Spinal cord (tissue), 10 donors: ENCODE results near the gene SLFN11. TPM values are rescaled to one million over a fixed set of nuclear protein-coding genes. Genes with fewer than 3 reads are reported as not detected.

Experiments used
- DNase-seq, 6 donors: peaks; one replicate each; pipeline versions ENCODE4 v3.0.0 to v3.0.0-alpha.2; 2013 to 2015; ENCODE audit warnings: low spot score in 6 of 6, low read depth in 4 of 6
- H3K27ac ChIP-seq: one replicate; pipeline ENCODE4 v1.5.1; 2013; ENCODE audit warnings: low read depth, low read length, control low read depth
- H3K27me3 ChIP-seq: one replicate; pipeline ENCODE4 v1.6.1; 2013; ENCODE audit warnings: low read length; ENCODE audit not compliant: control insufficient read depth, insufficient read depth
- H3K36me3 ChIP-seq: one replicate; pipeline ENCODE4 v1.6.1; 2013; ENCODE audit warnings: low read length; ENCODE audit not compliant: control insufficient read depth, insufficient read depth
- H3K4me1 ChIP-seq: one replicate; pipeline ENCODE4 v1.6.1; 2013; ENCODE audit warnings: low read length; ENCODE audit not compliant: control insufficient read depth, insufficient read depth
- H3K4me3 ChIP-seq: one replicate; pipeline ENCODE4 v1.5.1; 2013; ENCODE audit warnings: low read depth, low read length, control low read depth
- H3K9me3 ChIP-seq: one replicate; pipeline ENCODE4 v1.6.1; 2013; ENCODE audit warnings: low read length; ENCODE audit not compliant: control insufficient read depth, insufficient read depth
- WGBS: methylation state at CpG from one replicate; pipeline ENCODE4 v1.1.5; 2013; ENCODE audit warnings: missing lambda C conversion rate; ENCODE audit not compliant: insufficient coverage; 5-methylcytosine and 5-hydroxymethylcytosine counted together
- polyA plus RNA-seq, 2 donors: library from polyadenylated mRNA; unstranded; fragments of 120-200 nt; gene quantifications; one replicate each; pipeline ENCODE4 v1.2.1, GENCODE V29; 2013; ENCODE audit not compliant: insufficient read length in 2 of 2
- total RNA-seq, 2 donors: library from RNA; depleted of rRNA in 1 of 2; stranded (reverse); fragments of 120-200 nt in 1 of 2; fragments of >200 nt in 1 of 2; gene quantifications; one replicate each; pipeline versions ENCODE4 v1.2.3 to v1.2.4, GENCODE V29; 2013 to 2014
- donor health status: healthy.

Gene SLFN11
- total and polyA plus RNA-seq, 4 donors, result 6.1 to 32.2 (median 17.8) TPM

DNA sequence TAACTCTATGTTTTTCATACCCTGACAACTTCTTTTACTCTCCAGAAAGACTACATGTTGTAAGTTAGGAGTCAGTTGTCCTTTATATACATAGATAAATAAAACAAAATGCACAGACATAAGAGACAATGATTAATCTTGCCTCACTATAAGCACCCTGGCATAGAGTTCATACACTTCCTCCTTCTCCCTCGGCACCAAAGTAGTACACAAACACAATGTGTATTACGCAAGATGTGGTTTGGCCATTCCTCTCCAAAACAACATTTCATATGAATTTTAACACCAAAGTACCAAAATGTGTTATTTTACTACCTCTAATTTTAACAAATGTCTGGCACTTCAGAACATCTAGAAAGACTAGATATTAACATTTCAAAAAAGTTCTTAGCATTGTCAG, 17.2 kb upstream of the SLFN11 start:
- H3K4me3 ChIP-seq, result no peak overlapping the region
- H3K4me1 ChIP-seq, result no peaks in the 10 kb centered on the region
- H3K27ac ChIP-seq, result no peak overlapping the region
- no peak for DNase-seq
- H3K27me3 ChIP-seq, result no peaks in the 10 kb centered on the region
- 100% methylated on average over 1 of the region's 2 CpGs for WGBS
- no peaks in the 10 kb centered on the region for H3K36me3 ChIP-seq
- H3K9me3 ChIP-seq, result no peaks in the 10 kb centered on the region

DNA sequence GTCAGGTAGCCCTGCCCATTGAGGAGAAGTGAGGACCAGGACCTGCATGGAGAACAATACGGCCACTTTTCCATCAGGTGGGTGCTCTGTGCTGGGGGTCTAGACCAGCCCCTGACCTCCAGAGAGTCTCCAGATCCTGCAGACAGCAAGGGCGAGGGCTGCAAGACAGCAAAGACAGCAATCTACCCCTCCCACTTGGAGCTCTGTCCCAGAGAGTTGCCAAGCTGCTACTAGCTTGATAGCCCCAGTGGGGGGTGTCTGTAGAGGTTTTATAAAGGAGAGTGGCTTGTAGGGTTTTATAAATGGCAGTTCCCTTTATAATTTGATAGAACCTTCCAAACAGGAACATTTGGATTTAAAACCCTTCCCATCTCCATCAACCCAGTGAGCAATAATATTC, 16.7 kb upstream of the SLFN11 start:
- WGBS, result 80% methylated on average over 1 of the region's 2 CpGs
- Histone ChIP-seq H3K36me3 (no peaks in the 10 kb centered on the region), H3K27me3 (no peaks in the 10 kb centered on the region), H3K9me3 (no peaks in the 10 kb centered on the region), H3K4me3 (no peak overlapping the region), H3K4me1 (no peaks in the 10 kb centered on the region), H3K27ac (no peak overlapping the region)
- no peak for DNase-seq

DNA sequence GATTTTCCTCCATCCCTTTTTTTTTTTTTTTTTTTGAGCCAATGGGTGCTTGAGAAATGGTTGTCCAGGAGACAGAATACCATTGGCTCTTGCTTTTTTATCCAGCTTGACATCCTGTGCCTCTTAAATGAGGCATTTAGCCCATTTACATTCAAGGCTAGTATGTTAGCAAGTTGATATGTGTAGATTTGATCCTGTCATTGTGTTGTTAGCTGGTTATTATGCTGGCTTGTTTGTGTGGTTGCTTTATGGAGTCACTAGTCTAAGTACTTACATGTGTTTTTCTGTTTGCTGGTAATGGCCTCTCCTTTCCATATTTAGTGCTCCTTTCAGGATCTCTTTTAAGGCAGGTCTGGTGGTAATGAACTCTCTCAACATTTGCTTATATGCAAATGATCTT, 14.1 kb upstream of the SLFN11 start:
- Histone ChIP-seq H3K27me3 (no peaks in the 10 kb centered on the region), H3K9me3 (no peaks in the 10 kb centered on the region), H3K27ac (no peak overlapping the region), H3K36me3 (no peaks in the 10 kb centered on the region), H3K4me3 (no peak overlapping the region), H3K4me1 (no peaks in the 10 kb centered on the region)
- no peak for DNase-seq

DNA sequence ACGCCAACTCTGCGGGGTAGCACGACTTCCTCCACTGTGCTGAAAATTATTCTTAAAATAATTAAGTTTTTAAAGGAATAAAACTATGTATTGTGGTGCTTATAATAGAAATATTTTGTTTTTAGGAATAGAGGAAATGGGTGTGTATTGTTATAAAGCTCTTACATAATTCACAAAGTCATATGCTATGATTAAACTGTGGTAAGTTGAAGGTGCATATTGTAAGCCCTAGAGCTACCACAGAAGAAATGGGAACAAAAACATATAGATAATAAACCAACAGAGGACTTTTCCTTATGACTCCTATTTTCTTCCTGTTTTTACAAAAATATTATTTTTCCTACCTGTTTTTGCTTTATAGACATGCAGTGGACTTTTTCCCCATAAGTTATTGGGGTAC, 4.3 kb upstream of the SLFN11 start:
- no peak for DNase-seq
- no peak overlapping the region for H3K27ac ChIP-seq
- H3K27me3 ChIP-seq, result peaks cover 42% of the 10 kb centered on the region
- H3K36me3 ChIP-seq, result no peaks in the 10 kb centered on the region
- no CpG with 5 or more reads among the region's 3 CpGs for WGBS
- peaks cover 17% of the 10 kb centered on the region for H3K4me1 ChIP-seq
- H3K9me3 ChIP-seq, result no peaks in the 10 kb centered on the region
- H3K4me3 ChIP-seq, result no peak overlapping the region

DNA sequence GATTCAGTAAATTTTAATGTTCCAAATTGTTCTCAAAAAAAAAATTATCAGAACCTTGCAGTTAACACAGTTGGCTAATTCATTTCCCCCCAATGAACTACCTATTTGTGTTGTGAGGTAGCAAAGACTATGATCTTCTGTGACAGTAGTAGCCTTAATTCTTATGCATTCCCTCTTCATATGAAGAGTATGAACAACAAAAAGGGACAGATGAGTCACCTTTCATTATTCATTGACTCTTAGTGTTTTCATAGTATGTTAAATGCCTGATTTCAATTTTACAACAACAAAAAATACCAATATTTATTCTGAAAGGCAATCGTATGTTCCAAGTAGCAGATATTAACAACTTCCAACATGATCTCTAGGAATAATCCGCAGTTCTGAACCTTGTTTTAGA, 3.6 kb upstream of the SLFN11 start:
- Histone ChIP-seq H3K27me3 (peaks cover 48% of the 10 kb centered on the region), H3K4me1 (peaks cover 17% of the 10 kb centered on the region)
- WGBS, result no CpG with 5 or more reads among the region's 2 CpGs

DNA sequence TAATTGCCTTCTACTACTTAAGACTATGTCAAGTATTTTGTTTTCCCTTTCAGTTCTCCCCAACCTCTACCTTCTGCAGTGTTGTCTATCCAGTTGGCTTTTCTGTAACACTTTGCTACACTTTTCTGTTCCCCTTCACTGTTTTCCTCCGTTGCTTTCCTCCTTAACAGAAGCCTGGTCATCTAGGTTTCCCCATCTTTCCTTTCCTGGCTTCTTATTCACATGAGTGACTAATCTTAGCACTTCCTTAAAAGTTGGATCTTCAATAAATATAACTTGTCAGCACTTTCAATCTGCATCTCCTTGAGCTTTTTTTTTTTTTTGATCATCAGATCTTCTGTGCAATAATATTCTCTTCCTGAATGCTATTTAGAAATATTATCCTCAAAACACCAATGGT, 2.8 kb upstream of the SLFN11 start:
- Histone ChIP-seq H3K27me3 (peaks cover 56% of the 10 kb centered on the region), H3K4me3 (no peak overlapping the region), H3K4me1 (peaks cover 17% of the 10 kb centered on the region), H3K36me3 (no peaks in the 10 kb centered on the region), H3K9me3 (no peaks in the 10 kb centered on the region), H3K27ac (no peak overlapping the region)
- no peak for DNase-seq
- 50% methylated on average over 1 of the region's 1 CpG for WGBS

More for the DNA sequence above, 3.6 kb upstream of the SLFN11 start:
- Histone ChIP-seq H3K36me3 (no peaks in the 10 kb centered on the region), H3K27ac (no peak overlapping the region), H3K4me3 (no peak overlapping the region), H3K9me3 (no peaks in the 10 kb centered on the region)
- DNase-seq, result no peak

DNA sequence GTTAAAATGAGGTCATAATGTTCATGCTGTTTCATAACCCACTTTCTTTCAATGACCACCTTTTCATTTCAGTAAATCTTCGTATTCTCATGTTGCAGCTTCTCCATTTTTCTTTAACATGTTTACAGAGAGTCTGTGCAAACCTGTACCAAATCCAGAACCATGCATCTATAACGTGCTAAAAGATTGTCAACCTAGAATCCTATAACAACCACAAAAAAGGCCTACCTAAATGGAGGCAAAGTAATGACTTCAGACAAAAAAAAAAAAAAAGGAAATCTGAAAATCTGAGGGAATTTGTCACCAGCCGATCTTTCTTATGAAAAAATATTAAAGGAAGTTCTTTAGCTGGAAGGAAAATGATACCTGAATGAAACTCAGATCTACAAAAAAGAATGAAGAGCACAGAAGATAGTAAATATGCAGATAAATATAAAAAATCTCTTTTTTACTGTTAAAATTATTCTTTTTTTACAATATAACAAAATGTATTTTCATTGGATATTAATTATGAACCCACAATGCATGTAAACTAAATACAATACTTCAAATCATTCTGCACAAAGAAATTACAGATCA, 1.4 kb upstream of the SLFN11 start:
- peaks cover 56% of the 10 kb centered on the region for H3K27me3 ChIP-seq
- H3K27ac ChIP-seq, result no peak overlapping the region

DNA sequence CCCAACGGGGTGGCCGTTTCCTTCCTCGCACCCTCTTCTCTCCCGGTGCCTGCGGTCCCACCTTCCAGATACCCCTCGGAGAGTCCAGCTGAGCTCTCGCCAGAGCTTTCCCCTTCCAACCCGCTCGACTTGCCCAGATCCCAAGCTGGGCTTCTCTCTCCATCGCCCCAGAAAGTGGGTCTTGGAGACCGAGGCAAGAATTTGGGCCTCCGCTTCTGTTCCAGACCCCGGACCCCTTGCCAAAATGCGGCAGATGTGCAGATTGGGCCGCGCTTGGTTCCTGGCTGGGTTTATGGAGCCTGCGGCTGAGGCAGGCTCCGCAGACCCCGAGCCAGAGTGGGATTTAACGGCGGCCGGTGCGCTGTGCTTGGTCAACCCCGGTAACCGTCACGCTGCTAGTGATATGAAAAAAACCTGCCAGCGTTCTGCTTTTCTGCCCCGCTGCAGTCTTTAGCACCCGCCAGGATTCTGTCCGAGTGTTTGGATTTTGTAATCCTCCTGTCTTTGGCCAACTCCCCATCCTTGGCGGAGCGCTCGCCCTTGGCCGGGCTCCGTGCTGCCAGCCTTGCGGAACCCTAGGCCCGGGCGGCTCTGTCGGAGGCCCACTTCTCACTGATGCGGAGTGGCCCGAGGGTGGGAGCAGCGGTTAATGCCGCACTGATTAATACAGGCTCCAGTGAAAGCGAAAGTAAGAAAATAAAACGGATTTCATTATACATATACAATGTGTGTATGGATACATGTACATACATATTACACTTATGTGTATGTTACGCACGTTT, 754 bp upstream of the SLFN11 start:
- WGBS, result 0% methylated on average over 38 of the region's 47 CpGs
- H3K36me3 ChIP-seq, result no peaks in the 10 kb centered on the region
- peaks cover 56% of the 10 kb centered on the region for H3K27me3 ChIP-seq

More for the DNA sequence above, 1.4 kb upstream of the SLFN11 start:
- 67% methylated on average over 1 of the region's 3 CpGs for WGBS
- Histone ChIP-seq H3K4me3 (peak overlapping the region; percentile 55), H3K36me3 (no peaks in the 10 kb centered on the region), H3K9me3 (peaks cover 1% of the 10 kb centered on the region), H3K4me1 (peaks cover 17% of the 10 kb centered on the region)
- DNase-seq, result no peak

DNA sequence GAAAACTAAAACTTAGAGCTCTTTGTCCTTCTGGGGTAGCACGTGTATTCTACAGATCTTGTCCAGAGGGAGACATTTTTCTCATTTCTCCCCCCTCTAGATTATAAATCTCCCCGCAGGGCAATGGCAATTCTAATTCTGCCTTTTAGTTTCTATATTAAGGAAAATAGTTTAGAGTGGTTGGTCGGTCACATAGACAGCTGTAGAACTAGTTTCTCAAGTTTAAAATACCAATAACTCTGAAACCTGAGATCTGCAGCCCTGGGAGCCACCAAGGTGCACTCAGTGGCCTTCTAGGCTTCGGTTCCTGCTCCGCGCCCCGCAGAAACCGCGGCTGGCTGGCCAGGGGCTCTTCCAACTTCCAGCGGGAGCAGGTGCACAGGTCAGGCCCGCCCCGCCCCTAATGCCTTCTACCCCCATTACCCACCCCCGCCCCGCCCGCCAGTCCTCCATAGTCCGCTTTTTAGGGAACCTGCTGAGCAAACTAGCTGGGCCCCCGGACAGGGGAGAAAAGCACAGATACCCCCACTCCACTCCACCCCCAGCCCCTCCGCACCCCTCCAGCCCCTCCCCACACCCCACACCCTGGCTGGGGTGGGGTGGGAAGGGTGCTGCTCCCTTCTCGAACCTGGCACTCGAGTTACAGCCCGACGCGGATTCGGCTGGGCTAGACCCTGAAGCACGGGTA, 431 bp downstream of the SLFN11 start:
- H3K27me3 ChIP-seq, result peaks cover 62% of the 10 kb centered on the region

More for the DNA sequence above, 754 bp upstream of the SLFN11 start:
- Histone ChIP-seq H3K27ac (peak overlapping the region; percentile 68), H3K4me1 (peaks cover 17% of the 10 kb centered on the region), H3K4me3 (peak overlapping the region; percentile 55), H3K9me3 (peaks cover 1% of the 10 kb centered on the region)
- peak in 5 of 6 donors; percentile 22 to 64 (median 44) for DNase-seq

More for the DNA sequence above, 431 bp downstream of the SLFN11 start:
- peak overlapping the region; percentile 55 for H3K4me3 ChIP-seq
- H3K36me3 ChIP-seq, result no peaks in the 10 kb centered on the region
- no peak for DNase-seq
- peaks cover 17% of the 10 kb centered on the region for H3K4me1 ChIP-seq
- H3K27ac ChIP-seq, result no peak overlapping the region
- 0% methylated on average over 10 of the region's 25 CpGs for WGBS
- H3K9me3 ChIP-seq, result peaks cover 1% of the 10 kb centered on the region
